HEK293 (cell line): ENCODE data around the gene SMIM44.

ENCODE experiments used
- CTCF ChIA-PET: fragments of 350-600 bp; formaldehyde crosslinking; extraction: SDS; loops from one replicate; lab custom pipeline; 2021; ENCODE audit warnings: antibody characterized with exemption; lab: Yijun Ruan, JAX
- POLR2A ChIA-PET: fragments of 300-600 bp; formaldehyde crosslinking; extraction: SDS; loops from one replicate; lab custom pipeline; 2020; ENCODE audit warnings: antibody characterized with exemption, inconsistent platforms; lab: Yijun Ruan, JAX
- H3K27ac ChIP-seq: fragments of 200-500 bp; sonication (Bioruptor generic); 2 replicates; pipeline ENCODE4 v1.5.1; 2014; ENCODE audit warnings: low read depth, low read length, control low read depth, inconsistent platforms; ENCODE audit errors: extremely low read depth
- H3K36me3 ChIP-seq, 2 experiments: fragments of 200-500 bp in 1 of 2; sonication (Bioruptor generic) in 1 of 2; 1 replicate in 1 of 2; 2 replicates in 1 of 2; pipeline ENCODE4 v1.5.1; 2014 to 2017; ENCODE audit warnings: inconsistent platforms in 2 of 2, low read length in 2 of 2; ENCODE audit not compliant: control insufficient read depth in 2 of 2, insufficient read depth in 1 of 2
- H3K4me1 ChIP-seq: fragments of 200-500 bp; sonication (Bioruptor generic); 2 replicates; pipeline ENCODE4 v1.5.1; 2014; ENCODE audit warnings: mild to moderate bottlenecking, low read length, inconsistent platforms; ENCODE audit not compliant: control insufficient read depth, insufficient read depth
- H3K4me3 ChIP-seq: 2 replicates; pipeline ENCODE4 v1.5.1; 2011; ENCODE audit warnings: low read depth, mild to moderate bottlenecking, control low read depth, low read length, moderate library complexity
- H3K9me3 ChIP-seq: fragments of 200-500 bp; sonication (Bioruptor generic); 2 replicates; pipeline ENCODE4 v1.5.1; 2014; ENCODE audit warnings: low read depth, low read length, inconsistent platforms; ENCODE audit not compliant: control insufficient read depth, insufficient read depth
- GLIS1 ChIP-seq: fragments of 450-650 bp; formaldehyde crosslinking; IDR thresholded peaks from 2 replicates; pipeline ENCODE4 v1.5.1; 2016; ENCODE audit warnings: missing biosample characterization, missing genetic modification characterization
- KLF9 ChIP-seq: fragments of 450-650 bp; formaldehyde crosslinking; IDR thresholded peaks from 2 replicates; pipeline ENCODE4 v1.5.1; 2016; ENCODE audit warnings: missing biosample characterization, missing genetic modification characterization, low read depth
- PATZ1 ChIP-seq: fragments of 450-650 bp; formaldehyde crosslinking; IDR thresholded peaks from 2 replicates; pipeline ENCODE4 v1.5.1; 2016; ENCODE audit warnings: missing biosample characterization, missing genetic modification characterization
- ZBTB48 ChIP-seq: fragments of 450-650 bp; formaldehyde crosslinking; IDR thresholded peaks from 2 replicates; pipeline ENCODE4 v1.5.1; 2016; ENCODE audit warnings: missing biosample characterization, missing genetic modification characterization
- ZIC2 ChIP-seq: fragments of 450-650 bp; formaldehyde crosslinking; IDR thresholded peaks from 2 replicates; pipeline ENCODE4 v1.5.1; 2016; ENCODE audit warnings: missing biosample characterization, missing genetic modification characterization
- ZNF121 ChIP-seq: fragments of 450-650 bp; formaldehyde crosslinking; IDR thresholded peaks from 2 replicates; pipeline ENCODE4 v1.5.1; 2016; ENCODE audit warnings: missing biosample characterization, missing genetic modification characterization
- ZNF280C ChIP-seq: fragments of 450-650 bp; formaldehyde crosslinking; IDR thresholded peaks from 2 replicates; pipeline ENCODE4 v1.5.1; 2016; ENCODE audit warnings: missing biosample characterization, missing genetic modification characterization
- ZNF354C ChIP-seq: fragments of 450-650 bp; formaldehyde crosslinking; IDR thresholded peaks from 2 replicates; pipeline ENCODE4 v1.5.1; 2016; ENCODE audit warnings: missing biosample characterization, missing genetic modification characterization, low read depth, borderline replicate concordance
- ZNF76 ChIP-seq: fragments of 450-650 bp; formaldehyde crosslinking; IDR thresholded peaks from 2 replicates; pipeline ENCODE4; 2016; ENCODE audit warnings: low read depth, missing biosample characterization, missing genetic modification characterization, borderline replicate concordance
- TF ChIP-seq, protein P1 (sequence below): fragments of 450-650 bp; formaldehyde crosslinking; IDR thresholded peaks from 2 replicates; pipeline ENCODE4 v1.5.1; 2016; ENCODE audit warnings: missing biosample characterization, missing genetic modification characterization
- TF ChIP-seq, protein P2 (sequence below): fragments of 450-650 bp; formaldehyde crosslinking; IDR thresholded peaks from 2 replicates; pipeline ENCODE4 v1.5.1; 2017; ENCODE audit warnings: missing biosample characterization, missing genetic modification characterization
- TF ChIP-seq, protein P3 (sequence below): fragments of 450-650 bp; formaldehyde crosslinking; IDR thresholded peaks from 2 replicates; pipeline ENCODE4 v1.5.1; 2017; ENCODE audit warnings: missing biosample characterization, mild to moderate bottlenecking, missing genetic modification characterization, moderate library complexity

The SMIM44 gene

DNA sequence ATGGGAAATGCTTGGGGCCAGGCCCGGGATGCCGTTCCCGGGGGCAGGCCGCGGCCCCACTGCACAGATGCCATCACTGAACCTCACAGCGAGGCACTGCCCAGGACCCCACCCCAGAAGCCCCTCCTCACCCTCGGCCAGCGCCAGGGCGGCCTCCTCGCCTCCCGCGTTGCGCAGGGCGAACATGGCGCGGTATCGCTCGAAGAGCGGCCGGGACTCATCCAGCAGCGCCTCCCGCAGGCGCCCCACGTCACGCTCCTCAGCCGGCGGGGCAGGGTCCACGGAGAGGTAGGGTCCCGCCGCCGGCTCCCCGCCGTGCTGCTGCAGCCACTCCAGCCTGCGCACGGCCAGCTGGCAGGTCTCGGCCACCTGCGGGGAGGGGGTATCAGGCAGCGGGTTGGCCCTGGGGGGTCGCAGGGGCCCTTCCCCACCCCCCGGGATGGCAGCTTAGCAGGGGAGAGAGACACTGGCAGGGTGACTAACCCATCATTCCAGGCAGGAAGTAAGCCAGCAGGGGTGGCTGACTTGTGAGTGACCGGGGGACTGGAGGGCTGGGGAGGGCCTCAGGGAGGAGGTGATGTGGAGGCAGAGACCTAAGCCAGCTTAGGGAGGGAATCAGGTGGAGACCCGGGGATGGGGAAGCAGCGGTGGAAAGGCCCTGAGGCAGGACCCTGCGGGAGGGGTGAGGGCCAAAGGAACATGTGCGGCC is 9.0 kb upstream of the SMIM44 start:
- H3K9me3 ChIP-seq = no peaks in the 10 kb centered on the region
- H3K27ac ChIP-seq = no peak overlapping the region
- H3K4me1 ChIP-seq = no peaks in the 10 kb centered on the region
- H3K36me3 ChIP-seq = peaks cover 7 to 57% of the 10 kb centered on the region in 2 experiments; a peak in 2 of 3 replicates
- TF ChIP-seq, protein P1, sequence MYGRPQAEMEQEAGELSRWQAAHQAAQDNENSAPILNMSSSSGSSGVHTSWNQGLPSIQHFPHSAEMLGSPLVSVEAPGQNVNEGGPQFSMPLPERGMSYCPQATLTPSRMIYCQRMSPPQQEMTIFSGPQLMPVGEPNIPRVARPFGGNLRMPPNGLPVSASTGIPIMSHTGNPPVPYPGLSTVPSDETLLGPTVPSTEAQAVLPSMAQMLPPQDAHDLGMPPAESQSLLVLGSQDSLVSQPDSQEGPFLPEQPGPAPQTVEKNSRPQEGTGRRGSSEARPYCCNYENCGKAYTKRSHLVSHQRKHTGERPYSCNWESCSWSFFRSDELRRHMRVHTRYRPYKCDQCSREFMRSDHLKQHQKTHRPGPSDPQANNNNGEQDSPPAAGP (tag by site-specific recombination) = no peak
- TF ChIP-seq GLIS1 (peak; percentile 70), PATZ1 (tag by site-specific recombination) (no peak), ZIC2 (tag by site-specific recombination) (peak; percentile 74), KLF9 (tag by site-specific recombination) (no peak)
- CTCF ChIA-PET = interaction anchor here (0.6 to 1.3 kb wide), 3 partner anchors 62 to 187 kb away, joined by 3 to 4 read pairs (median 3); no protein-coding TSS in a partner anchor
- POLR2A ChIA-PET = interaction anchor here (0.6 kb wide), 1 partner anchor 15 kb away, joined by 3 read pairs; no protein-coding TSS in a partner anchor
- no peak overlapping the region for H3K4me3 ChIP-seq

DNA sequence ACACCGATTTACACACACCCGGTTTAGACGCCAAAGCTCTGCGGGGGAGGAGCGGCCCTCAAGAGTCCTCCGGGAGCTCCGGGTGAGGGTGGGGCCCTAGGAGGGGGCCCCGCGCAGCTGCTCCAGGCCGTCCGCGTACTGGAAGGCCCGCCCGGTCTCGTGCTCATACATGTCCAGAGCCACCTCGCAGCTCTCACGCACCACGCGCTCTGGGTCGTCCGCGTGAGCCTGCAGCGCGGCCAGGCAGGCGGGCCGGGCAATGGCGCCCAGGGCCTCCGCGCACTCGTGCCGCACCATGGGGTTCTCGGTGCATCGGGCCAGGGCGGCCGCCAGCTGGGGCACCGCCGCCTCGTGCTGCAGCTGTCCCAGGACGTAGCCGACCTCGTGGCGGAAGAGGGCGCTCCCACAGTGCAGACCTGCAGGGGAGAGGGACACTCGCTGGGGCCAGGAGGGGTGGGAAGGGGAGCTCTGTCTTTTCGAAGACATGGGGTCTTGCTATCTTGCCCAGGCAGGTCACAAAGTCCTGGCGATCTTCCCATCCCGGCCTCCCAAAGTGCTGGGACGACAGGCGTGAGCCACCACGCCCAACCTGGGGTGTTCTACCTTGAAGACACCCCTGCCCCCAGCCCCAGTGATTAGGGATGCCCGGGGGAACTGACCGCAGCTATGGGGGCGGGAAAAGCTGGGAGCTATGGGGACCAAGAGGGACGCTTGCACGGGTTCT is 8.3 kb upstream of the SMIM44 start:
- H3K27ac ChIP-seq = no peak overlapping the region
- peaks cover 7 to 51% of the 10 kb centered on the region in 2 experiments; a peak in 2 of 3 replicates for H3K36me3 ChIP-seq
- POLR2A ChIA-PET = interaction anchor here (0.5 to 0.6 kb wide), 3 partner anchors 12 to 725 kb away, joined by 3 to 4 read pairs (median 3); no protein-coding TSS in a partner anchor
- no peaks in the 10 kb centered on the region for H3K9me3 ChIP-seq
- no peak overlapping the region for H3K4me3 ChIP-seq
- H3K4me1 ChIP-seq = no peaks in the 10 kb centered on the region
- TF ChIP-seq ZBTB48 (tag by site-specific recombination) (no peak), ZNF280C (tag by site-specific recombination) (no peak), ZNF121 (peak; percentile 56; the same call in 1 of the 2 replicates), ZNF354C (tag by site-specific recombination) (no peak), ZNF76 (tag by site-specific recombination) (no peak)
- TF ChIP-seq, protein P2, sequence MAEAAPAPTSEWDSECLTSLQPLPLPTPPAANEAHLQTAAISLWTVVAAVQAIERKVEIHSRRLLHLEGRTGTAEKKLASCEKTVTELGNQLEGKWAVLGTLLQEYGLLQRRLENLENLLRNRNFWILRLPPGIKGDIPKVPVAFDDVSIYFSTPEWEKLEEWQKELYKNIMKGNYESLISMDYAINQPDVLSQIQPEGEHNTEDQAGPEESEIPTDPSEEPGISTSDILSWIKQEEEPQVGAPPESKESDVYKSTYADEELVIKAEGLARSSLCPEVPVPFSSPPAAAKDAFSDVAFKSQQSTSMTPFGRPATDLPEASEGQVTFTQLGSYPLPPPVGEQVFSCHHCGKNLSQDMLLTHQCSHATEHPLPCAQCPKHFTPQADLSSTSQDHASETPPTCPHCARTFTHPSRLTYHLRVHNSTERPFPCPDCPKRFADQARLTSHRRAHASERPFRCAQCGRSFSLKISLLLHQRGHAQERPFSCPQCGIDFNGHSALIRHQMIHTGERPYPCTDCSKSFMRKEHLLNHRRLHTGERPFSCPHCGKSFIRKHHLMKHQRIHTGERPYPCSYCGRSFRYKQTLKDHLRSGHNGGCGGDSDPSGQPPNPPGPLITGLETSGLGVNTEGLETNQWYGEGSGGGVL (tag by site-specific recombination) = no peak
- TF ChIP-seq, protein P3, sequence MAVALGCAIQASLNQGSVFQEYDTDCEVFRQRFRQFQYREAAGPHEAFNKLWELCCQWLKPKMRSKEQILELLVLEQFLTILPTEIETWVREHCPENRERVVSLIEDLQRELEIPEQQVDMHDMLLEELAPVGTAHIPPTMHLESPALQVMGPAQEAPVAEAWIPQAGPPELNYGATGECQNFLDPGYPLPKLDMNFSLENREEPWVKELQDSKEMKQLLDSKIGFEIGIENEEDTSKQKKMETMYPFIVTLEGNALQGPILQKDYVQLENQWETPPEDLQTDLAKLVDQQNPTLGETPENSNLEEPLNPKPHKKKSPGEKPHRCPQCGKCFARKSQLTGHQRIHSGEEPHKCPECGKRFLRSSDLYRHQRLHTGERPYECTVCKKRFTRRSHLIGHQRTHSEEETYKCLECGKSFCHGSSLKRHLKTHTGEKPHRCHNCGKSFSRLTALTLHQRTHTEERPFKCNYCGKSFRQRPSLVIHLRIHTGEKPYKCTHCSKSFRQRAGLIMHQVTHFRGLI = no peak
- CTCF ChIA-PET = interaction anchor here (0.6 to 1.3 kb wide), 3 partner anchors 14 to 186 kb away, joined by 3 to 5 read pairs (median 4); no protein-coding TSS in a partner anchor
